Smooth muscle cell (in vitro differentiated cells): ENCODE measurements around the gene RNASE12. TPM values are rescaled to one million over a fixed set of nuclear protein-coding genes. Genes with fewer than 3 reads are reported as not detected.

Experiments
- DNase-seq: peaks from one replicate; lab custom pipeline; 2025; ENCODE audit not compliant: unreplicated experiment; lab: John Stamatoyannopoulos, UW
- H2AFZ ChIP-seq: fragments of 200-600 bp; sonication (generic); 2 replicates; pipeline ENCODE4 v1.6.0; 2016; ENCODE audit warnings: antibody characterized with exemption, low read depth, mild to moderate bottlenecking
- H3F3A ChIP-seq: fragments of 200-600 bp; sonication (generic); 2 replicates; pipeline ENCODE4 v1.6.0; 2017; ENCODE audit warnings: antibody characterized with exemption, low read depth
- H3K27ac ChIP-seq: fragments of 200-600 bp; sonication (generic); 2 replicates; pipeline ENCODE4 v1.5.1; 2016; ENCODE audit warnings: low read depth, mild to moderate bottlenecking
- H3K27me3 ChIP-seq: fragments of 200-600 bp; sonication (generic); 2 replicates; pipeline ENCODE4 v1.6.1; 2016; ENCODE audit warnings: low read depth, mild to moderate bottlenecking
- H3K36me3 ChIP-seq: fragments of 200-600 bp; sonication (generic); 2 replicates; pipeline ENCODE4 v1.5.1; 2016; ENCODE audit warnings: low read depth
- H3K4me1 ChIP-seq: fragments of 200-600 bp; sonication (generic); 2 replicates; pipeline ENCODE4 v1.5.1; 2016; ENCODE audit warnings: low read depth
- H3K4me2 ChIP-seq: fragments of 200-600 bp; sonication (generic); 2 replicates; pipeline ENCODE4 v1.6.0; 2016; ENCODE audit warnings: mild to moderate bottlenecking
- H3K4me3 ChIP-seq: fragments of 200-600 bp; sonication (generic); 2 replicates; pipeline ENCODE4 v1.5.1; 2016; ENCODE audit warnings: mild to moderate bottlenecking
- H3K79me2 ChIP-seq: fragments of 200-600 bp; sonication (generic); 2 replicates; pipeline ENCODE4 v1.6.0; 2016; ENCODE audit warnings: low read depth, mild to moderate bottlenecking
- H3K9ac ChIP-seq: fragments of 200-600 bp; sonication (generic); 2 replicates; pipeline ENCODE4 v1.6.0; 2016; ENCODE audit warnings: low read depth
- H3K9me3 ChIP-seq: fragments of 200-600 bp; sonication (generic); replicated peaks from 2 replicates; pipeline ENCODE4 v1.5.1; 2016; ENCODE audit warnings: low read depth
- H4K20me1 ChIP-seq: fragments of 200-600 bp; sonication (generic); 2 replicates; pipeline ENCODE4 v1.6.0; 2016; ENCODE audit warnings: low read depth
- WGBS: methylation state at CpG from one replicate; pipeline ENCODE4 v1.1.7; 2016; ENCODE audit warnings: low lambda C conversion rate; 5-methylcytosine and 5-hydroxymethylcytosine counted together
- polyA plus RNA-seq: library from polyadenylated mRNA; unstranded; fragments of >200 nt; fragmentation: Nextera tagmentation; extraction: Ambion mirVana; gene quantifications from 2 replicates; pipeline ENCODE4 v1.2.1, GENCODE V29; 2016
- total RNA-seq: library from RNA; depleted of rRNA; stranded (reverse); fragments of >200 nt; gene quantifications from 2 replicates; pipeline ENCODE4 v1.2.3, GENCODE V29; 2014
- TF ChIP-seq, protein P1 (sequence below): fragments of 200-600 bp; sonication (generic); IDR thresholded peaks from 2 replicates; pipeline ENCODE4 v1.5.1; 2017; ENCODE audit warnings: borderline replicate concordance, mild to moderate bottlenecking, antibody characterized with exemption; ENCODE audit not compliant: insufficient read depth, poor library complexity, severe bottlenecking

RNASE12 gene
- total and polyA plus RNA-seq, 2 experiments from 2014 or later = not detected

DNA sequence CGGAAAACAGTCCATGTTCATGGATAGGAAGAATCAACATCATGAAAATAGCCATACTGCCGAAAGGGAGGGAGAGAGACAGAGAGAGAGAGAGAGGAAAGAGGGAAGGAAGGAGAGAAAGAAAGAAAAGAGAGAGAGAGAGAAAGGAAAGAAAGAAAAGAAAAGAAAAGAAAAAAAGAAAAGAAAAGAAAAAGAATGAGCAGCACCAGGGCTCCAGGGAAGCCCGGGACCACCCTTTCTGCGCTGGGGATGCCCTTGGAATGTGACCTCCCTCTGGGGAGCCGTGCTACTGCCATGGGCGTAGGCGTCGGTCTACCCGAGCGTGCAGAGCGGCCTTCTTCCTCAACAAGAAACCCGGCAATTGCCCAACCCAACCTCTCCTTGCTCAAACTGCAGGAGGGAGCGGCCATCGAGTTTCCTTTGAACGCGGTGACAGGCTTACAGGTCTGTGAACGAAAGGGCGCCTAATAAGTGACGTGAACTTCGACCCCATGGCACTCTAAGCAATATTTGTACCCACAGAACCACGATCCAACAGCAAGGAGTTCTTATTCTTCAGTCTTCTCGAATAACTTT, 33.4 kb upstream of the RNASE12 start:
- Histone ChIP-seq H3K79me2 (no peaks in the 10 kb centered on the region), H3K27me3 (peaks cover 15% of the 10 kb centered on the region), H3K27ac (no peak overlapping the region), H3K4me1 (peaks cover 13% of the 10 kb centered on the region), H4K20me1 (no peaks in the 10 kb centered on the region), H2AFZ (peak overlapping the region; percentile 92), H3K9ac (no peak overlapping the region), H3K4me2 (peak overlapping the region; percentile 85), H3K36me3 (no peaks in the 10 kb centered on the region), H3K4me3 (peak overlapping the region; percentile 68), H3K9me3 (no peaks in the 10 kb centered on the region), H3F3A (peaks cover 5% of the 10 kb centered on the region)
- WGBS = 3% methylated on average over 19 of the region's 22 CpGs
- TF ChIP-seq, protein P1, sequence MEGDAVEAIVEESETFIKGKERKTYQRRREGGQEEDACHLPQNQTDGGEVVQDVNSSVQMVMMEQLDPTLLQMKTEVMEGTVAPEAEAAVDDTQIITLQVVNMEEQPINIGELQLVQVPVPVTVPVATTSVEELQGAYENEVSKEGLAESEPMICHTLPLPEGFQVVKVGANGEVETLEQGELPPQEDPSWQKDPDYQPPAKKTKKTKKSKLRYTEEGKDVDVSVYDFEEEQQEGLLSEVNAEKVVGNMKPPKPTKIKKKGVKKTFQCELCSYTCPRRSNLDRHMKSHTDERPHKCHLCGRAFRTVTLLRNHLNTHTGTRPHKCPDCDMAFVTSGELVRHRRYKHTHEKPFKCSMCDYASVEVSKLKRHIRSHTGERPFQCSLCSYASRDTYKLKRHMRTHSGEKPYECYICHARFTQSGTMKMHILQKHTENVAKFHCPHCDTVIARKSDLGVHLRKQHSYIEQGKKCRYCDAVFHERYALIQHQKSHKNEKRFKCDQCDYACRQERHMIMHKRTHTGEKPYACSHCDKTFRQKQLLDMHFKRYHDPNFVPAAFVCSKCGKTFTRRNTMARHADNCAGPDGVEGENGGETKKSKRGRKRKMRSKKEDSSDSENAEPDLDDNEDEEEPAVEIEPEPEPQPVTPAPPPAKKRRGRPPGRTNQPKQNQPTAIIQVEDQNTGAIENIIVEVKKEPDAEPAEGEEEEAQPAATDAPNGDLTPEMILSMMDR = no peak
- DNase-seq = no peak

DNA sequence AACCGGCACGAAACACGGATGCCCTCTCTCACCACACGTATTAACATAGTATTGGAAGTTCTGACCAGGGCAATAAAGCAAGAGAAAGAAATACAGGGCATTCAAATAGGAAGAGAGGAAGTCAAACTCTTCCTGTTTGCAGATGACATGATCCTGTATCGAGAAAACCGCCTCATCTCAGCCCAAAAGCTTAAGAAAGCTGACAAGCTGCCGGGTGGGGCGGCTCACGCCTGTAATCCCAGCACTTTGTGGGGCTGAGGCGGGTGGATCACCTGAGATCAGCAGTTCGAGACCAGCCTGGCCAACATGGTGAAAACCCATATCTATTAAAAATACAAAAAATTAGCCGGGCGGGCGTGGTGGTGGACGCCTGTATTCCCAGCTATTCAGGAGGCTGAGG, 32.6 kb upstream of the RNASE12 start:
- 47% methylated on average over 15 of the region's 15 CpGs for WGBS
- peaks cover 5% of the 10 kb centered on the region for H3F3A ChIP-seq
- H3K27me3 ChIP-seq = peaks cover 7% of the 10 kb centered on the region
- peaks cover 13% of the 10 kb centered on the region for H3K4me1 ChIP-seq
- no peak overlapping the region for H3K4me3 ChIP-seq
- no peaks in the 10 kb centered on the region for H3K9me3 ChIP-seq
- TF ChIP-seq, protein P1 = no peak
- H3K9ac ChIP-seq = no peak overlapping the region
- H3K36me3 ChIP-seq = no peaks in the 10 kb centered on the region
- H3K27ac ChIP-seq = no peak overlapping the region
- no peaks in the 10 kb centered on the region for H4K20me1 ChIP-seq
- peak overlapping the region; percentile 85 for H3K4me2 ChIP-seq
- H2AFZ ChIP-seq = no peak overlapping the region
- no peak for DNase-seq
- H3K79me2 ChIP-seq = no peaks in the 10 kb centered on the region

DNA sequence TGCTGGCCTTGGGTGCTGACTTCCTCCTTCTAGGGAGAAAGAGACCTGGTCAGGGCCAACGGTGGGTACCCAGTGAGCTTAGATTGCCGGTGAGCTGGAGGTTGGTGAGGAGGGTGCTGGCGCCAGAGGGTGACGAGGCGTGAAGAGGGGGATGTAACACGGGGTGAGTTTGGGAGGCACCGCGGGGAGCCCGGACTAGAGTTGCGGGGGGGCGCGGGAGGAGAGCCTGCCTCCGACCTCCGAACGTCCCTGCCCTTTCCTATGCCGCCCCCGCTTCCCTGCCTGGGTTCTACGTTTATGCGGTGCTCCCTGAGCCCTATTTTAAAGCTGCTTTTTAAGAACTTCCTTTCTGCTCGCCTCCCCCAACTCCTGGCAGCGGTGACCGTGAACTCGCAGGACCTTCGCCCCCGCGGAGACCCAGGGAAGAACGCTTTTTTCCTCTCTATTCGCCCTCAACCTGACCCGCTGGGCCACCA, 31.7 kb upstream of the RNASE12 start:
- Histone ChIP-seq H4K20me1 (no peaks in the 10 kb centered on the region), H3K4me2 (peak overlapping the region; percentile 64), H3K27me3 (no peaks in the 10 kb centered on the region), H3K79me2 (no peaks in the 10 kb centered on the region), H3K27ac (no peak overlapping the region), H3K9ac (no peak overlapping the region), H3F3A (peaks cover 5% of the 10 kb centered on the region), H3K4me1 (peaks cover 13% of the 10 kb centered on the region), H3K36me3 (no peaks in the 10 kb centered on the region), H3K9me3 (no peaks in the 10 kb centered on the region), H3K4me3 (no peak overlapping the region), H2AFZ (no peak overlapping the region)
- WGBS = 39% methylated on average over 17 of the region's 29 CpGs
- no peak for DNase-seq
- TF ChIP-seq, protein P1 = no peak
